Spleen (tissue), 7 donors: ENCODE results near the gene PRDM7.

Experiments used
- CTCF ChIP-seq, 11 experiments: fragments of 200-600 bp in 7 of 11; fragments of 450-650 bp in 4 of 11; sonication (generic) in 4 of 11; IDR thresholded peaks in 8 of 11; conservative IDR thresholded peaks in 3 of 11; 1 replicate in 7 of 11; 2 replicates in 4 of 11; pipeline versions ENCODE4 v1.4.0 to v1.8.0; 2016 to 2021; ENCODE audit warnings: antibody characterized with exemption in 11 of 11, inconsistent platforms in 4 of 11, mild to moderate bottlenecking in 1 of 11
- POLR2A ChIP-seq, 3 donors: fragments of 450-650 bp; IDR thresholded peaks; one replicate each; pipeline ENCODE4 v1.5.1; 2017; ENCODE audit warnings: antibody characterized with exemption in 3 of 3, mild to moderate bottlenecking in 1 of 3
- donor health status: DM: no; HTN: no; CAD: no; lungs with moderate emphysema.
- donor health status: DM: no; HTN: no; CAD: no.
- donor health status: DM: no; HTN: no; CAD: no.

- TF ChIP-seq CTCF (IDR thresholded peaks at IDR 0.05 in 8 of 11, conservative IDR thresholded peaks at IDR 0.05 in 3 of 11) = no peak
- TF ChIP-seq POLR2A (IDR thresholded peaks at IDR 0.05) = no peak
Observed at GRCh38 chr16:90046122-90046970, 30.8 kb downstream of the PRDM7 start.
